Suppressor macrophage treated with lipopolysaccharide for 4 hours (primary cell): ENCODE measurements around the gene EXOC6B.

Experiments
- DNase-seq: peaks from one replicate; pipeline ENCODE4 v3.0.0-alpha.2; 2020

Gene EXOC6B

GRCh38 chr2:72128843-72129227 is 697.0 kb downstream of the EXOC6B start:
- DNase-seq: no peak

- no peak for DNase-seq
Measured at GRCh38 chr2:72128059-72128842, 697.6 kb downstream of the EXOC6B start.

- DNase-seq: no peak
Measured at GRCh38 chr2:72127401-72128058, 698.3 kb downstream of the EXOC6B start.

GRCh38 chr2:72126186-72127100 is 699.4 kb downstream of the EXOC6B start:
- no peak for DNase-seq
